Natural killer cell (primary cell): ENCODE data around the gene SCN1A. TPM values are rescaled to one million over a fixed set of nuclear protein-coding genes. Genes with fewer than 3 reads are reported as not detected.

Experiments used
- ATAC-seq, 3 donors: fragments of 150-1000 bp in 2 of 3; fragments of 200-7000 bp in 1 of 3; cut with Tn5 transposase; 1 replicate in 1 of 3; 2 replicates in 2 of 3; pipeline ENCODE4 v1.10.0; 2021; ENCODE audit warnings: mild to moderate bottlenecking in 2 of 3, moderate library complexity in 2 of 3
- DNase-seq, 2 donors: peaks; one replicate each; pipeline versions ENCODE4 v3.0.0 to v3.0.0-alpha.2; 2013 to 2021; ENCODE audit warnings: mixed read lengths in 1 of 2
- H3K27ac ChIP-seq: one replicate; pipeline ENCODE4 v1.5.1; 2013; ENCODE audit warnings: mild to moderate bottlenecking, low read length
- H3K27me3 ChIP-seq: one replicate; pipeline ENCODE4 v1.6.1; 2013; ENCODE audit warnings: low read length; ENCODE audit not compliant: control insufficient read depth, insufficient read depth
- H3K36me3 ChIP-seq: one replicate; pipeline ENCODE4 v1.6.1; 2013; ENCODE audit warnings: low read length; ENCODE audit not compliant: control insufficient read depth, insufficient read depth
- H3K4me1 ChIP-seq: one replicate; pipeline ENCODE4 v1.6.1; 2013; ENCODE audit warnings: low read length; ENCODE audit not compliant: control insufficient read depth, insufficient read depth
- H3K4me3 ChIP-seq: one replicate; pipeline ENCODE4 v1.5.1; 2013; ENCODE audit warnings: low read length
- H3K9me3 ChIP-seq: one replicate; pipeline ENCODE4 v1.6.1; 2013; ENCODE audit warnings: low read length; ENCODE audit not compliant: control insufficient read depth, insufficient read depth
- H3K27ac Mint-ChIP-seq, 2 donors: one replicate each; pipeline ENCODE4 v1.8.0; 2022; ENCODE audit warnings: mild to moderate bottlenecking in 2 of 2, mixed read lengths in 2 of 2, moderate library complexity in 1 of 2
- H3K27me3 Mint-ChIP-seq, 2 donors: one replicate each; pipeline ENCODE4 v1.8.0; 2022; ENCODE audit warnings: low read depth in 2 of 2, mixed read lengths in 2 of 2
- H3K36me3 Mint-ChIP-seq: one replicate; pipeline ENCODE4 v1.8.0; 2022; ENCODE audit warnings: mixed read lengths
- H3K4me1 Mint-ChIP-seq, 2 donors: one replicate each; pipeline ENCODE4 v1.8.0; 2022; ENCODE audit warnings: mixed read lengths in 2 of 2
- H3K4me3 Mint-ChIP-seq: one replicate; pipeline ENCODE4 v1.8.0; 2022; ENCODE audit warnings: mild to moderate bottlenecking, moderate library complexity, mixed read lengths
- H3K9me3 Mint-ChIP-seq, 2 donors: one replicate each; pipeline ENCODE4 v1.8.0; 2022; ENCODE audit warnings: mixed read lengths in 2 of 2
- CTCF ChIP-seq: fragments of 200-600 bp; IDR thresholded peaks from one replicate; pipeline ENCODE4 v1.8.0; 2022; ENCODE audit warnings: antibody characterized with exemption
- WGBS: methylation state at CpG from one replicate; pipeline ENCODE4 v1.1.7; 2013; ENCODE audit warnings: missing lambda C conversion rate; ENCODE audit not compliant: insufficient coverage; 5-methylcytosine and 5-hydroxymethylcytosine counted together
- intact Hi-C: fragments of 100-400 bp; cut with micrococcal nuclease; formaldehyde crosslinking; loops from one replicate; pipeline ENCODE4 v1.14.2; 2022
- total RNA-seq, 4 donors: library from RNA; stranded (reverse); fragments of 120-200 nt in 1 of 4; gene quantifications; one replicate each; pipeline versions ENCODE4 v1.2.3 to v1.2.4, GENCODE V29; 2013 to 2022

Gene SCN1A
- total RNA-seq, 3 donors from 2014 or later (not counting 1 experiment from before 2014, with no cell fraction given), result not detected

GRCh38 chr2:165941827-165942226 is 186.0 kb downstream of the SCN1A start:
- no peak for ATAC-seq
- H3K4me3 Mint-ChIP-seq, result no peak overlapping the region
- no peaks in the 10 kb centered on the region for H3K4me1 ChIP-seq
- H3K9me3 ChIP-seq, result no peaks in the 10 kb centered on the region
- no peak for TF ChIP-seq CTCF
- H3K27ac ChIP-seq, result no peak overlapping the region
- no peaks in the 10 kb centered on the region for H3K9me3 Mint-ChIP-seq
- H3K36me3 ChIP-seq, result peaks cover 70% of the 10 kb centered on the region
- no peaks in the 10 kb centered on the region for H3K27me3 ChIP-seq
- H3K27ac Mint-ChIP-seq, result no peak overlapping the region
- WGBS, result no CpG with 5 or more reads among the region's 1 CpG
- no peaks in the 10 kb centered on the region for H3K27me3 Mint-ChIP-seq
- H3K4me3 ChIP-seq, result no peak overlapping the region
- peaks cover 27% of the 10 kb centered on the region for H3K36me3 Mint-ChIP-seq
- DNase-seq, result no peak
- H3K4me1 Mint-ChIP-seq, result peaks cover 0 to 15% of the 10 kb centered on the region in 2 donors
- intact Hi-C loops, result no loop called here

- Mint-ChIP-seq H3K4me3 (no peak overlapping the region), H3K36me3 (peaks cover 20% of the 10 kb centered on the region), H3K27ac (no peak overlapping the region), H3K27me3 (no peaks in the 10 kb centered on the region), H3K9me3 (no peaks in the 10 kb centered on the region), H3K4me1 (peaks cover 0 to 10% of the 10 kb centered on the region in 2 donors)
- no peak for TF ChIP-seq CTCF
- Histone ChIP-seq H3K4me1 (no peaks in the 10 kb centered on the region), H3K4me3 (no peak overlapping the region), H3K9me3 (no peaks in the 10 kb centered on the region), H3K27ac (no peak overlapping the region), H3K36me3 (peaks cover 59% of the 10 kb centered on the region), H3K27me3 (no peaks in the 10 kb centered on the region)
- DNase-seq, result no peak
- no peak for ATAC-seq
- intact Hi-C loops, result no loop called here
- WGBS, result 92% methylated on average over 1 of the region's 1 CpG
These were observed 189.6 kb downstream of the SCN1A start for GRCh38 chr2:165938237-165938636.

Other genes starting within 250 kb of the SCN1A start
- 10 to 100 TPM; 31.7 to 40.1 (median 34.3) TPM for gene TTC21B, start 174.2 kb downstream of the SCN1A start, total RNA-seq
- gene SCN9A, start 247.9 kb upstream of the SCN1A start, total RNA-seq, result 1 to 10 TPM in 1 of 3 donors, under 1 TPM in 2; 0.28 to 1.4 (median 0.39) TPM